K562 (cell line): ENCODE measurements around the gene WNT7B. TPM values are rescaled to one million over a fixed set of nuclear protein-coding genes. Genes with fewer than 3 reads are reported as not detected.
A peak's percentile ranks its signal among the peaks of the same experiment; 100 is the strongest.

Experiments used
- ARID1B ChIP-seq: fragments of 450-650 bp; IDR thresholded peaks from 2 replicates; pipeline ENCODE4 v1.6.1; 2016; ENCODE audit warnings: antibody characterized with exemption, mild to moderate bottlenecking, inconsistent platforms
- CTBP1 ChIP-seq: fragments of 450-650 bp; IDR thresholded peaks from 2 replicates; pipeline ENCODE4 v1.6.1; 2016; ENCODE audit warnings: borderline replicate concordance
- DACH1 ChIP-seq: fragments of 450-650 bp; IDR thresholded peaks from 2 replicates; pipeline ENCODE4 v1.6.1; 2018; ENCODE audit not compliant: partially characterized antibody
- DPF2 ChIP-seq: fragments of 450-650 bp; IDR thresholded peaks from 2 replicates; pipeline ENCODE4 v1.6.1; 2016
- GATAD2A ChIP-seq: fragments of 450-650 bp; IDR thresholded peaks from 2 replicates; pipeline ENCODE4 v1.6.1; 2017
- JUNB ChIP-seq: fragments of 450-650 bp; formaldehyde crosslinking; conservative IDR thresholded peaks from 2 replicates; pipeline ENCODE4 v1.4.0; 2020; ENCODE audit warnings: mild to moderate bottlenecking
- JUND ChIP-seq, 2 experiments: IDR thresholded peaks; 2 replicates in 1 of 2; 3 replicates in 1 of 2; pipeline ENCODE4 v1.6.1; 2011; ENCODE audit warnings: borderline replicate concordance in 2 of 2, low read depth in 2 of 2, low read length in 2 of 2, improper control_type of control experiment in 1 of 2, missing biosample characterization in 1 of 2, missing genetic modification characterization in 1 of 2, missing genetic modification reagents in 1 of 2
- MCM2 ChIP-seq: fragments of 450-650 bp; IDR thresholded peaks from 2 replicates; pipeline ENCODE4 v1.6.1; 2017; ENCODE audit warnings: low read depth, mild to moderate bottlenecking
- PHTF2 ChIP-seq: fragments of 250-450 bp; sonication (Bioruptor Pico); IDR thresholded peaks from 2 replicates; pipeline ENCODE4 v1.5.0; 2021; ENCODE audit warnings: mild to moderate bottlenecking
- POLR3A ChIP-seq: IDR thresholded peaks from 2 replicates; pipeline ENCODE4 v1.6.1; 2011; ENCODE audit warnings: borderline replicate concordance, mild to moderate bottlenecking, moderate library complexity; ENCODE audit not compliant: insufficient read length, insufficient read depth; ENCODE audit errors: extremely low read depth
- PRDM10 ChIP-seq: fragments of 450-650 bp; IDR thresholded peaks from 2 replicates; pipeline ENCODE4 v1.6.1; 2018; ENCODE audit not compliant: partially characterized antibody
- PTRF ChIP-seq: fragments of 450-650 bp; IDR thresholded peaks from 2 replicates; pipeline ENCODE4 v1.6.1; 2016; ENCODE audit warnings: mild to moderate bottlenecking, missing genetic modification characterization, missing compliant biosample characterization
- SRSF7 ChIP-seq: fragments of 200-400 bp; formaldehyde crosslinking; optimal IDR thresholded peaks from 2 replicates; pipeline ENCODE3; 2017; ENCODE audit warnings: mild to moderate bottlenecking, low read depth, low read length
- STAG1 ChIP-seq: sonication (generic); formaldehyde crosslinking; IDR thresholded peaks from 2 replicates; pipeline ENCODE4 v1.5.0; 2020; ENCODE audit warnings: missing genetic modification reagents, borderline replicate concordance
- ZKSCAN8 ChIP-seq: fragments of 200-800 bp; sonication (Bioruptor generic); IDR thresholded peaks from 2 replicates; pipeline ENCODE4 v1.6.1; 2016; ENCODE audit warnings: missing genetic modification characterization, missing compliant biosample characterization
- ZNF12 ChIP-seq: sonication (generic); formaldehyde crosslinking; IDR thresholded peaks from 2 replicates; pipeline ENCODE4 v1.4.0; 2020; ENCODE audit warnings: mild to moderate bottlenecking, missing genetic modification reagents
- ZNF232 ChIP-seq: sonication (generic); formaldehyde crosslinking; IDR thresholded peaks from 2 replicates; pipeline ENCODE4 v1.8.0; 2022; ENCODE audit warnings: mild to moderate bottlenecking, missing genetic modification reagents
- ZNF707 ChIP-seq: fragments of 250-450 bp; sonication (Bioruptor Pico); conservative IDR thresholded peaks from 2 replicates; pipeline ENCODE4 v1.8.0; 2022; ENCODE audit warnings: inconsistent platforms, mild to moderate bottlenecking, moderate library complexity
- polyA plus RNA-seq, 8 experiments: library from polyadenylated mRNA; depleted of rRNA in 4 of 8; stranded (reverse) in 5 of 8; unstranded in 3 of 8; fragments of >200 nt; fragmentation: Nextera tagmentation in 2 of 8; fragmentation: Illumina TruSeq in 1 of 8; extraction: Ambion mirVana in 2 of 8; extraction: Trizol in 1 of 8; gene quantifications; 2 replicates each; pipeline versions ENCODE4 v1.2.1 to v1.2.3, GENCODE V29; 2011 to 2014; ENCODE audit warnings: inconsistent platforms in 1 of 8, missing spikeins in 1 of 8
- total RNA-seq, 7 experiments: library from RNA; depleted of rRNA in 6 of 7; stranded (reverse); fragments of >200 nt in 6 of 7; fragmentation: Illumina TruSeq in 2 of 7; extraction: Trizol in 2 of 7; gene quantifications; 2 replicates each; pipeline versions ENCODE4 v1.2.1 to v1.2.3, GENCODE V29; 2011 to 2021; ENCODE audit warnings: low replicate concordance in 1 of 7
- TF ChIP-seq, protein P1 (sequence below): fragments of 250-450 bp; sonication (Bioruptor Pico); IDR thresholded peaks from 2 replicates; pipeline ENCODE4 v1.5.0; 2020; ENCODE audit warnings: mild to moderate bottlenecking
- TF ChIP-seq, protein P2 (sequence below): sonication (generic); formaldehyde crosslinking; IDR thresholded peaks from 2 replicates; pipeline ENCODE4 v1.9.0; 2022; ENCODE audit warnings: mild to moderate bottlenecking, missing genetic modification reagents
- TF ChIP-seq, protein P3 (sequence below), 2 experiments: fragments of 450-650 bp in 1 of 2; sonication (generic) in 1 of 2; formaldehyde crosslinking; conservative IDR thresholded peaks; 2 replicates each; pipeline versions ENCODE4 v1.4.0 to v1.8.1; 2020 to 2022; ENCODE audit warnings: mild to moderate bottlenecking in 1 of 2, missing genetic modification reagents in 1 of 2

The WNT7B gene
- total and polyA plus RNA-seq, 9 of the 15 experiments (the other 6 are each of a cell fraction or from before 2014, with no cell fraction given), result not detected

- TF ChIP-seq, protein P1, sequence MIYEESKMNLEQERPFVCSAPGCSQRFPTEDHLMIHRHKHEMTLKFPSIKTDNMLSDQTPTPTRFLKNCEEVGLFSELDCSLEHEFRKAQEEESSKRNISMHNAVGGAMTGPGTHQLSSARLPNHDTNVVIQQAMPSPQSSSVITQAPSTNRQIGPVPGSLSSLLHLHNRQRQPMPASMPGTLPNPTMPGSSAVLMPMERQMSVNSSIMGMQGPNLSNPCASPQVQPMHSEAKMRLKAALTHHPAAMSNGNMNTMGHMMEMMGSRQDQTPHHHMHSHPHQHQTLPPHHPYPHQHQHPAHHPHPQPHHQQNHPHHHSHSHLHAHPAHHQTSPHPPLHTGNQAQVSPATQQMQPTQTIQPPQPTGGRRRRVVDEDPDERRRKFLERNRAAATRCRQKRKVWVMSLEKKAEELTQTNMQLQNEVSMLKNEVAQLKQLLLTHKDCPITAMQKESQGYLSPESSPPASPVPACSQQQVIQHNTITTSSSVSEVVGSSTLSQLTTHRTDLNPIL (CRISPR knock-in tag), result no peak
- TF ChIP-seq JUND (IDR thresholded peaks at IDR 0.05; ENCODE audit: borderline replicate concordance, low read depth, low read length) (peak; percentile 96), JUND (tag; IDR thresholded peaks at IDR 0.05; ENCODE audit: borderline replicate concordance, low read depth, low read length) (peak; percentile 97; the same call in 2 of the 3 replicates), STAG1 (CRISPR knock-in tag) (no peak), MCM2 (no peak), CTBP1 (peak; percentile 27; the same call in 1 of the 2 replicates), ZNF232 (CRISPR knock-in tag) (no peak), DPF2 (peak; percentile 76), PHTF2 (CRISPR knock-in tag) (no peak), GATAD2A (peak; percentile 31; the same call in 1 of the 2 replicates), PTRF (tag) (no peak), ARID1B (peak; percentile 67), JUNB (CRISPR knock-in tag) (peak; percentile 75), POLR3A (no peak), SRSF7 (no peak), ZNF707 (no peak), ZNF12 (CRISPR knock-in tag) (no peak), PRDM10 (peak; percentile 97), DACH1 (peak; percentile 27), ZKSCAN8 (CRISPR knock-in tag) (no peak)
- TF ChIP-seq, protein P2, sequence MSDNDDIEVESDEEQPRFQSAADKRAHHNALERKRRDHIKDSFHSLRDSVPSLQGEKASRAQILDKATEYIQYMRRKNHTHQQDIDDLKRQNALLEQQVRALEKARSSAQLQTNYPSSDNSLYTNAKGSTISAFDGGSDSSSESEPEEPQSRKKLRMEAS (CRISPR knock-in tag), result 0 out of 2 replicates have a peak, but pooled peaks have one; percentile 23
- TF ChIP-seq, protein P3, sequence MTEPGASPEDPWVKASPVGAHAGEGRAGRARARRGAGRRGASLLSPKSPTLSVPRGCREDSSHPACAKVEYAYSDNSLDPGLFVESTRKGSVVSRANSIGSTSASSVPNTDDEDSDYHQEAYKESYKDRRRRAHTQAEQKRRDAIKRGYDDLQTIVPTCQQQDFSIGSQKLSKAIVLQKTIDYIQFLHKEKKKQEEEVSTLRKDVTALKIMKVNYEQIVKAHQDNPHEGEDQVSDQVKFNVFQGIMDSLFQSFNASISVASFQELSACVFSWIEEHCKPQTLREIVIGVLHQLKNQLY (CRISPR knock-in tag; conservative IDR thresholded peaks at IDR 0.05), result no peak
Measured at GRCh38 chr22:46013460-46014416, 36.8 kb upstream of the WNT7B start (continued).
